Fibroblast of pulmonary artery (primary cell): Measurements from ENCODE around the gene COX10.
A peak's percentile ranks its signal among the peaks of the same experiment; 100 is the strongest.

Experiments used
- DNase-seq: peaks from one replicate; pipeline ENCODE4 v3.0.0-alpha.2; 2010; ENCODE audit warnings: low read depth
- H3K4me3 ChIP-seq: replicated peaks from 2 replicates; pipeline ENCODE4 v1.5.1; 2011; ENCODE audit warnings: low read depth, mild to moderate bottlenecking, control low read depth, low read length, moderate library complexity
- TF ChIP-seq, protein P1 (sequence below): IDR thresholded peaks from 2 replicates; pipeline ENCODE4 v1.5.1; 2011; ENCODE audit warnings: mild to moderate bottlenecking, control low read depth, low read length, inconsistent platforms; ENCODE audit errors: missing control alignments

COX10 gene

DNA sequence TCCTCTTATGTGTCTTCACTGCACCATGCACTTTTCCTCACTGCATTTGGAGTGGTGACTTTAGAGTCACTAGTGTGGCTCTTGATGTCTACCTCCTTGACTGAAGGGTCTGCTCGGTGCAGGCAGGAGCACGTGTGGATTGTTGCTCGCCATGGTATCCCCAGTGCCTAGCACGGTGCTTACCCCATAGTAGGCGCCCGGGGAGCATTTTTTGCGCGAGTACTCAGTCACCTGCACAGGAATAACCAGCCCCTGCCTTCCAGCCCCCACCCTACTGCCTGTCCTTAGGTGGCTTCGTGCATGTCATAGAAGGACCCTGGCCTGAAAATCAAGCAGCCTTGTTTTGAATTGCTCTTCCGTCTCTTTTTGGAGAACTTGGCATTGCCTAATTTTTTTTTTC is 136.1 kb downstream of the COX10 start:
- TF ChIP-seq, protein P1, sequence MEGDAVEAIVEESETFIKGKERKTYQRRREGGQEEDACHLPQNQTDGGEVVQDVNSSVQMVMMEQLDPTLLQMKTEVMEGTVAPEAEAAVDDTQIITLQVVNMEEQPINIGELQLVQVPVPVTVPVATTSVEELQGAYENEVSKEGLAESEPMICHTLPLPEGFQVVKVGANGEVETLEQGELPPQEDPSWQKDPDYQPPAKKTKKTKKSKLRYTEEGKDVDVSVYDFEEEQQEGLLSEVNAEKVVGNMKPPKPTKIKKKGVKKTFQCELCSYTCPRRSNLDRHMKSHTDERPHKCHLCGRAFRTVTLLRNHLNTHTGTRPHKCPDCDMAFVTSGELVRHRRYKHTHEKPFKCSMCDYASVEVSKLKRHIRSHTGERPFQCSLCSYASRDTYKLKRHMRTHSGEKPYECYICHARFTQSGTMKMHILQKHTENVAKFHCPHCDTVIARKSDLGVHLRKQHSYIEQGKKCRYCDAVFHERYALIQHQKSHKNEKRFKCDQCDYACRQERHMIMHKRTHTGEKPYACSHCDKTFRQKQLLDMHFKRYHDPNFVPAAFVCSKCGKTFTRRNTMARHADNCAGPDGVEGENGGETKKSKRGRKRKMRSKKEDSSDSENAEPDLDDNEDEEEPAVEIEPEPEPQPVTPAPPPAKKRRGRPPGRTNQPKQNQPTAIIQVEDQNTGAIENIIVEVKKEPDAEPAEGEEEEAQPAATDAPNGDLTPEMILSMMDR: no peak
- no peak for DNase-seq
- H3K4me3 ChIP-seq: no peak overlapping the region

DNA sequence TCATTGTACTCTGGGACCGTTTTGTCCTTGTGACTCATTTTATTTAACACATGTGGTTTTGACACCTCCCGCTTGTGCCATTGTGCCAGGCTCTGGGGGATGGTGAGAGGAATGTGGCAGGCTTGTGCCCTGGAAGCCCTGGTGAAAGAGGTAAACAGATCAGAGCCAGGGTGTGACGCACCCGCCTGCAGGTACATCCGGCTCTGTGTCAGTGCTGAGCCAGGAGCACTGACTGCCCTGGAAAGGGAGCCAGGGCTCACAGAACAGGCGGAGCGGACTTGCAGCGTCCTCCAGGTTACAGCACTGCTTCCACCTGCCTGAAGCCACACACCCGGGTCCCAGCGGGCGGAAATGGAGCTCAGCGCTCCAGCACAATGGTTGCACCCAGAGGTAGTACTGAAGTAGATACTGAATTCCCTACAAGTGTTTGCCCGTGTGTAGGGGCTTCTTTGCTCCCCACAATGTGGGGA is 136.7 kb downstream of the COX10 start:
- DNase-seq: no peak
- H3K4me3 ChIP-seq: no peak overlapping the region

DNA sequence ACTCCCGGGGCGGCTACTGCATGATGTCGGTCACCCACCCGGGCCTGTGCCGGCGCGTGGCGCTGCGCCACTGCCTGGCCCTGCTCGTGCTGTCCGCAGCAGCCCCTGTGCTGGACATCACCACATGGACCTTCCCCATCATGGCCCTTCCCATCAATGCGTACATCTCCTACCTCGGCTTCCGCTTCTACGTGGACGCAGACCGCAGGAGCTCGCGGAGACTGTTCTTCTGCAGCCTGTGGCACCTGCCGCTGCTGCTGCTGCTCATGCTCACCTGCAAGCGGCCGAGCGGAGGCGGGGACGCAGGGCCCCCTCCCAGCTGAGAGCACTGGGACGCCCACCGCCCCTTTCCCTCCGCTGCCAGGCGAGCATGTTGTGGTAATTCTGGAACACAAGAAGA is 137.6 kb downstream of the COX10 start:
- no peak overlapping the region for H3K4me3 ChIP-seq
- DNase-seq: no peak
- TF ChIP-seq, protein P1: no peak

More for the DNA sequence above, 136.7 kb downstream of the COX10 start:
- TF ChIP-seq, protein P1: no peak

DNA sequence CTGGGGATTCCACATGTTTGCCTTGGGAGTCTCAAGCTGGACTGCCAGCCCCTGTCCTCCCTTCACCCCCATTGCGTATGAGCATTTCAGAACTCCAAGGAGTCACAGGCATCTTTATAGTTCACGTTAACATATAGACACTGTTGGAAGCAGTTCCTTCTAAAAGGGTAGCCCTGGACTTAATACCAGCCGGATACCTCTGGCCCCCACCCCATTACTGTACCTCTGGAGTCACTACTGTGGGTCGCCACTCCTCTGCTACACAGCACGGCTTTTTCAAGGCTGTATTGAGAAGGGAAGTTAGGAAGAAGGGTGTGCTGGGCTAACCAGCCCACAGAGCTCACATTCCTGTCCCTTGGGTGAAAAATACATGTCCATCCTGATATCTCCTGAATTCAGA is 138.5 kb downstream of the COX10 start:
- no peak overlapping the region for H3K4me3 ChIP-seq
- no peak for DNase-seq
- TF ChIP-seq, protein P1: no peak

DNA sequence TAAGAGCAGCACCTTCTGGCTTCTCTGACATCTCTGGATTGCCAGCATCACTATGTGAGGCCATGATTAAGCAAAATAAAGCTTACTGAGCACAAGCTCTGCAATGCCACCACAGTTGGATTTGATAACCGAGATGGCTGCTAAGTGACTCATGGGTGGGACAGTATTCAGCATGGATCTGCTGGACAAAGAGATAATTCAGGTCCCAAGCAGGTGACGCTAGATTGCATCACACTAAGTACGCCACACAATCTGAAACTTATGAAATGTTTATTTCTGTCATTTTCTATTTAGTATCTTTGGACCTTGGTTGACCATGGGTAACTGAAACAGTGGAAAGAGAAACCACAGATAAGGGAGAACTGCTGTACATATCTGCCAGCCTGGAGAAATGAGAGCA is 139.9 kb downstream of the COX10 start:
- no peak overlapping the region for H3K4me3 ChIP-seq
- TF ChIP-seq, protein P1: no peak

DNA sequence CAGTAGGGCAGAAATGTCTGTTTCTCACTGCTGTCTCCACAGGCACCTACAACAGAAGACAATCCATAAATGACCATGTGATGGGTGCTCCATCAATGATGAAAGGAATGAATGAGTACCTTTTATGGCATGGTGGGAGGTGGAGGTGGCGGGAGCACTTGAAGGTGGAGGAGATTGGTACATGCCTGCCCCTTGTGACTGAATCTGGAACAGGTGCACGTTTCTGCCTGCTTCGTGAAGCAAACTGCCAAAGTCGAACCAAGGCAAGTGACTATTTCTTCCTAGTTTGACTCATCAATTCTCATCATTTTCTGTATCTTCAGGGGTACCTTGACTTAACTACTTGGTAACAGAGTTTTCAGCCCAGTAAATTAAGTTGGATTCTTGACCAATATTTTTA is 141.9 kb downstream of the COX10 start:
- no peak for DNase-seq
- TF ChIP-seq, protein P1: no peak
- no peak overlapping the region for H3K4me3 ChIP-seq

More for the DNA sequence above, 139.9 kb downstream of the COX10 start:
- no peak for DNase-seq

DNA sequence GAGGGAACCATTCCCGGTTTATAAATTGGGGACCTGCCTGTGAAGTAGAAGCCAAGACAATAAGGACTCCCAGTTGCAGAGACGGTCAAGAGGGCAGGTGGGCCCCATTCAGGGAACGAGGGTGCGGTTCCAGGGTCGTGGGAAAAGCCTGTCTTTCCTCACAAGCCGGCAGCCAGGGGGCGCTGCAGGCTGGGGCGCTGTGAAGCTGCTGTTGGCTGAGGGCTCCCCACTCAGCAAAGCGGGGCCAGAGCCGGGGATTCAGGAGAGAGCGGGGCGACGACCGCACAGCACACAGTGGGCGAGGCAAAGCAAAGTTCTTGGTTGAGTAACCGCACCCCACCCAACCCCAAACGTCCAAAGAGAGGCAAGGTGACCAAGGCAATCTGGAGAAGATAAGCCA is 142.5 kb downstream of the COX10 start:
- DNase-seq: peak; percentile 4
- TF ChIP-seq, protein P1: peak; percentile 23
- H3K4me3 ChIP-seq: no peak overlapping the region
